VCaP (cell line): ENCODE measurements around the gene GLRX.
A peak's percentile ranks its signal among the peaks of the same experiment; 100 is the strongest.

Experiments
- H3K27ac ChIP-seq: fragments of 450-650 bp; 2 replicates; pipeline ENCODE4 v1.5.1; 2017
- TF ChIP-seq, protein P1 (sequence below): fragments of 450-650 bp; conservative IDR thresholded peaks from 2 replicates; pipeline ENCODE4 v1.5.1; 2017; ENCODE audit warnings: mild to moderate bottlenecking, moderate library complexity

Gene GLRX

DNA sequence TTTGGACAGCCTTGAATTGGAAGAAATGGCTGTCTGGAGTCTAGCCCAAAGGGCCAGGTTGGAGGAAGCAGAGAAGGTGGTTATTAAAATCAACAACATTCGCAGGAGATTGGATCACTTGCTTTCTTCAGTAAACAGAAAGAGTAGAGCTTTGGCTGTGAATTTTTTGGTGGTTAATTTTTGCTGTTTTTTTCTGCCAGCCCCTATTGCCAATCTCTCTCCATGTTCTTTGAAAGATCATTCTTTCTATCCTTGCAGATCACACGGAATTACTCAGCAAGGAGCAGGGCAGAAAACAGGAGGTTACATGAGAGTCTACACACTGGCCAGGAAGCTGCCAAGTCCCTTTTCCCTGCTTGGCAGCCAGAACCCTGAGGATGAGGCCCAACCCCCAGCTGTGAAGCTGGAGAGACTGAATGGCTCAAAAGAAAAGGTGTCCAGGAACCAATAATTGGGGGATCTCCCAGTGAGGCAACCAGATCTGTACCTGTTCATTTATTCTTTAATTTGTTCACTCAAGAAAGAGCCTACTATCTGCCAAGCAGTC is 13.0 kb downstream of the GLRX start:
- peak overlapping the region; percentile 79 for H3K27ac ChIP-seq
- TF ChIP-seq, protein P1, sequence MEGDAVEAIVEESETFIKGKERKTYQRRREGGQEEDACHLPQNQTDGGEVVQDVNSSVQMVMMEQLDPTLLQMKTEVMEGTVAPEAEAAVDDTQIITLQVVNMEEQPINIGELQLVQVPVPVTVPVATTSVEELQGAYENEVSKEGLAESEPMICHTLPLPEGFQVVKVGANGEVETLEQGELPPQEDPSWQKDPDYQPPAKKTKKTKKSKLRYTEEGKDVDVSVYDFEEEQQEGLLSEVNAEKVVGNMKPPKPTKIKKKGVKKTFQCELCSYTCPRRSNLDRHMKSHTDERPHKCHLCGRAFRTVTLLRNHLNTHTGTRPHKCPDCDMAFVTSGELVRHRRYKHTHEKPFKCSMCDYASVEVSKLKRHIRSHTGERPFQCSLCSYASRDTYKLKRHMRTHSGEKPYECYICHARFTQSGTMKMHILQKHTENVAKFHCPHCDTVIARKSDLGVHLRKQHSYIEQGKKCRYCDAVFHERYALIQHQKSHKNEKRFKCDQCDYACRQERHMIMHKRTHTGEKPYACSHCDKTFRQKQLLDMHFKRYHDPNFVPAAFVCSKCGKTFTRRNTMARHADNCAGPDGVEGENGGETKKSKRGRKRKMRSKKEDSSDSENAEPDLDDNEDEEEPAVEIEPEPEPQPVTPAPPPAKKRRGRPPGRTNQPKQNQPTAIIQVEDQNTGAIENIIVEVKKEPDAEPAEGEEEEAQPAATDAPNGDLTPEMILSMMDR, result no peak

DNA sequence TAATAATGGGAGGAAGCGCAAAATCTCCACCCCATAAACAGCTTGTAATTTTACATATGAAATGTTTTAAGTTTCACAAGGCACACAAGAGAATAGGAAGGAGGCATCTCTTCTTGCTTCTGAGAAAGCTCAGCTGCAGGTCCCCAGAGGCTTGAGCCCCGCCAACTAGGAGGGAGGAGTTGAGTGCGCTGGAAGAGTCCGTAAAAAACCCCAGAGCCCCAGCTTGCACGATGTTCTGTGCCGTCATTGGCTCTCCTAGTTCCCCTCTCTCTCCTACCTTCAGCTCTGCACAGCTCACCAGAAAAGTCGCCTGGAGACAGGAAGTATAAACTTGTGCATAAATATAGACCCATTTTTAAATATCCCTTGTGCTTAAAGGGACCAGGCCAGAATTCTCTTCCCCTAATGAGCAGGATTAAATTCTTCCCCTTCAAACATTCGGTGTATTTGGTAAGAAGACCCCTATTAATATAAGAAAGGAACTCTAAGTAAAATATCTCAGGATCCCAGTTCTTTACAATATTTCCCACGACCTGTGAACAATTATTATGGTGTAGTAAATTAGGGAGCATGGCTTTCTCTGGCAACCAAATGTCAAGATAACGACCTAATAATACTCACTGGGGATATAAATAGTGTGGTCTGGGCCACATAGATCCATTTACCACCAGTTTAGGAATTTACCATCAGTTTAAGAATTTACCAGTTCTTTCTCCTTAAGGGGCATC is 13.7 kb downstream of the GLRX start:
- peak overlapping the region; percentile 79 for H3K27ac ChIP-seq
- TF ChIP-seq, protein P1, result no peak

DNA sequence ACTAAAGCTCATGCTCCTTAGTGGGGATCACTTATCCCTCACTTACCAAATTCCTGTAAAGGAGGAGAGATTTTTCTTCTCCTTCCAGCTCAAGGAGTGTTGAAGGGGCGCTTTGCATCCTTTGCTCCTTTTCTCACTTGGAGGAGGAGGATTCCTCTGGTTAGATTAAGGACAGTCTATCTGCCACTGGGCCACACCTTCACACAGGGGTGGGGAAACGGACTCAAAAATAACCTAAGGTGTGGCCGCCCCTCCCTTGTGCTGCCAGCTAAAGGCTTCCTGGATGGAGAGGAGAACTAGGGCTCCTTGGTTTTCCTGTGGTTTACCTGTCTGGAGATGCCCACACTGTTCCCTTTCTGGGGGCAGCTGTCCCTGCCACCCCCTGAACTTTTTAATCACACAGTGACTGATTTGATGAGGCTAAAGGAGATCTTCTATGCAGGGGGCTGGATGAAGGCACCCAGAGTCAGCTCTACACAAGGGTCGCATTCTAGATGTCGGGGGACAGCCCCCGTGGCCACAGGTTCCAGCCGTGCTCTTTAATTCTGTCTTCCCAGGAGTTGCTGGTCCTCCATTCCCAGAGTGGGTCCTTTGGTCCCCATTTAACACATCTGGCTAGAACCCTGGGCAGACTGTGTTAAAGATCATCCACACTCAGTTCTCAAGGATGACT is 14.4 kb downstream of the GLRX start:
- H3K27ac ChIP-seq, result peak overlapping the region; percentile 79
- TF ChIP-seq, protein P1, result no peak

DNA sequence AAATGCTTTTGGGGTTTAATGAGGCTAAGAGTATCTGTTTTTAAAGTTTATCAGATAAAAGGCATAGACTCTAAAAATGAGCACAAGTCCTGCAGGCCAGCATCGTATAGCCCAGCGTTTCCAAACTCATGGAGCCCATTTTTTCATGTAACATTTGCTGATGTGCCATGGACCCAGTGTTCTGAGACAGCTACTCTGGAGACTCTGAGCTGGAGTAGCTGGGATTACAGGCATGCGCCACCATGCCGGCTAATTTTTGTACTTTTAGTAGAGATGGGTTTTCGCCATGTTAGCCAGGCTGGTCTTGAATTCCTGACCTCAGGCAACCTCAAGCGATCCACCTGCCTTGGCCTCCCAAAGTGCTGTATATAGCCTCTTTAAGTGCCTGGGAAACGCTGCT is 15.8 kb downstream of the GLRX start:
- no peak overlapping the region for H3K27ac ChIP-seq
- TF ChIP-seq, protein P1, result no peak

DNA sequence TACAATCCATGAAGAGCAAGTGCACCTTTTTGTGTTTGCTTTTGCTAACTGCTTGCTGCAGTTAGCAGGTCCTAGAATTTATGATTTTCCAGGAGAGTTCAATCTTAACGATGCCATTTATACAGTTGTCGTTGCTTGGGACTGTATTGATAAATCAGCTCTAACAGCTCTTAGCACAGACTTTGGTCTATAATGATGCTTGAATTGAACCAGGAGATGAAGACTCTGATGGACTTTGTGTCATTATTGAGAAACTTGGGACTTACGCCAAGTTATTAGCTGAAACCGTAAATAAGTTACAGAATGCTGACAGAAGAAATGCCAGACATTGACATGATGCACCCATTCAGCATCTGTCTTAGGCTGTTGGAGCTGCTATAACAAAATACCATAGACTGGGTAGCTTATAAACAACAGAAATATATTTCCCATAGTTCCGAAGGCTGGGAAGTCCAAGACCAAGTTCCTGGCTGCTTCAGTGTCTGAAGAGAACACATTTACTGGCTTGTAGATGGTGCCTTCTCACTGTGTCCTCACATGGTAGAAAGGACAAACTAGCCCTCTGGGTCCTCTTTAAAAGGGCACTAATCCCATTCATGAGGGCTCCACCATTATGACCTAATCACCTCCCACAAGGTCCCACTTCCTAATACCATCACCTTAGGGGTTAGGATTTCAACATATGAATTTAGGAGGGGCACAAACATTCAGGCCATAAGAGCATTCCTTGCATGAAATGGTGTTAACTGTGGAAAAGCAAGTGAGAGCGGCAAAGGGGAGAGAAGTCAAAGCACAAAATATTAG is 17.6 kb downstream of the GLRX start:
- TF ChIP-seq, protein P1, result no peak
- H3K27ac ChIP-seq, result no peak overlapping the region

DNA sequence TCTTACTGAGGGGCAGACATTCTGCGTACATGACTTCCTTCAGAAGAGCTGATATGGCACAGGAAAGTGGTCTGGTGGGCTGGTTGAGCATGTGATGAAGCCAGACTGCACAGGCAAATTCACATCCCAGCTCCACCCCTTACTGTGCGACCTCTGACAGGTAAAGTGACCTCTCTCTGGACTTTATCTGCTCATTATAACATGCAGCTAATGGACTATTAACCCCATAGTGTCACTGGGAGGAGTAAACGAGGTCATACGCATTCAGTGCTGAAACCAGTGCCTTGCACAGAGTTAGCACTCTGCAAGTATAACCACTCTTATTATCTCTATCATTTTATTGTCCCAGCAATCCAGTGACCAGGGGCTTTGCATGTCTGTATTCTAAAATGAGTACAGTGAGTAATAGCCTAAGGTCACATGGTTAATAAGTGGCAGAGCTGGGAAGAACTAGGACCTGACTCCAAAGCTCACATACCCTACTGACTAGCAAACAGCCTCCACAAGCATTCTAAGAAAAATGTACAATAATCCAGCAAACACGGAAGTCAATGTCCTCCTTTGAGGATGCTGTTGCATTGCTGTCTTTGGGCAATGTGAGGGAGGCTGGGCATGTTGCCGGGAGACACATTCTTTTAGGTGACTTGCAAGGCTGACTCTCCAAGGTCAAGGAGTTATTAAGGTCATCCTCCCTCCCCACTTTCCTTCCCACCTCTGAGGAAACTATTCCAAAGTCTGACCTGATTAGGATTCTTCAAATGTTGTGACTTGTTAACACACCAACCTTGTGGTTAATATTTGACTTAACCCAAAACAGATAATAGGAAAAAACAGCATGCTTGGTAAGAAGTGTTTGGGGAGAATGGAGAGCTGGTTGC is 19.0 kb downstream of the GLRX start:
- H3K27ac ChIP-seq, result no peak overlapping the region
- TF ChIP-seq, protein P1, result no peak
